Kidney (tissue), 14 donors: ENCODE results near the gene C2CD3. TPM values are rescaled to one million over a fixed set of nuclear protein-coding genes. Genes with fewer than 3 reads are reported as not detected.

Experiments
- DNase-seq, 5 donors: peaks; one replicate each; pipeline ENCODE4 v3.0.0-alpha.2; 2013 to 2020
- FAIRE-seq: peaks from 2 replicates; lab custom pipeline; 2012; peaks lifted over from hg19 to GRCh38; lab: Jason Lieb, UNC
- H3K27ac ChIP-seq, 2 donors: one replicate each; pipeline ENCODE4 v1.7.0; 2013; ENCODE audit warnings: low read depth in 2 of 2, low read length in 2 of 2, inconsistent platforms in 1 of 2
- H3K27me3 ChIP-seq: one replicate; pipeline ENCODE4 v1.7.1; 2013; ENCODE audit warnings: low read length, inconsistent platforms; ENCODE audit not compliant: control insufficient read depth, insufficient read depth
- H3K36me3 ChIP-seq, 3 donors: one replicate each; pipeline versions ENCODE4 v1.7.0 to v1.7.1; 2013; ENCODE audit warnings: low read length in 3 of 3, control low read depth in 1 of 3, inconsistent platforms in 1 of 3; ENCODE audit not compliant: insufficient read depth in 3 of 3, control insufficient read depth in 2 of 3
- H3K4me1 ChIP-seq, 3 donors: one replicate each; pipeline versions ENCODE4 v1.7.0 to v1.7.1; 2013; ENCODE audit warnings: low read length in 3 of 3, inconsistent platforms in 1 of 3, low read depth in 1 of 3; ENCODE audit not compliant: control insufficient read depth in 2 of 3, insufficient read depth in 2 of 3
- H3K4me3 ChIP-seq, 3 donors: one replicate each; pipeline versions ENCODE4 v1.7.0 to v1.8.1; 2013; ENCODE audit warnings: low read length in 3 of 3, control low read depth in 1 of 3, inconsistent platforms in 1 of 3
- H3K9ac ChIP-seq, 3 donors: one replicate each; pipeline versions ENCODE4 v1.7.0 to v1.7.1; 2013; ENCODE audit warnings: low read length in 3 of 3, control low read depth in 1 of 3, inconsistent platforms in 1 of 3
- H3K9me3 ChIP-seq, 3 donors: one replicate each; pipeline versions ENCODE4 v1.7.0 to v1.7.1; 2013; ENCODE audit warnings: low read length in 3 of 3, control low read depth in 1 of 3, inconsistent platforms in 1 of 3; ENCODE audit not compliant: control insufficient read depth in 2 of 3, insufficient read depth in 1 of 3
- CTCF ChIP-seq: IDR thresholded peaks from 3 replicates; pipeline ENCODE4 v1.5.1; 2012; ENCODE audit warnings: mild to moderate bottlenecking, moderate library complexity, borderline replicate concordance; ENCODE audit not compliant: insufficient read depth; ENCODE audit errors: extremely low read depth
- intact Hi-C: fragments of 100-400 bp; cut with DNase I; formaldehyde crosslinking; loops from one replicate; pipeline ENCODE4 v1.11.1; 2022
- polyA plus RNA-seq: library from polyadenylated mRNA; stranded (reverse); fragments of 350-450 nt; fragmentation: Illumina TruSeq; extraction: RNeasy Lipid Tissue Mini Kit (QIAGEN cat#74804); gene quantifications from one replicate; pipeline ENCODE4 v1.2.3, GENCODE V29; 2014; ENCODE audit warnings: low read depth, low replicate concordance; ENCODE audit not compliant: insufficient read depth
- total RNA-seq: library from RNA; stranded (reverse); fragmentation: NEBNext Ultra II Directional; extraction: Animal tissue kit (Norgen Biotek cat#: 25700); gene quantifications from one replicate; pipeline ENCODE4 v1.2.1, GENCODE V29; 2021
- donor health status: control.
- donor health status: control.
- donor health status: control.
- donor health status: control.
- donor health status: control.
- donor health status: DM: yes; HTN: yes; CAD: no.
- donor health status: Normal renal cell carcinoma (clear cell type).

C2CD3 gene
- total and polyA plus RNA-seq, 2 donors from 2014 or later, result 5.6 to 28.7 TPM

- no peak for TF ChIP-seq CTCF
- FAIRE-seq (no peak), DNase-seq (no peak)
- Histone ChIP-seq H3K9me3 (no peaks in the 10 kb centered on the region), H3K27me3 (no peaks in the 10 kb centered on the region), H3K4me3 (no peak overlapping the region), H3K36me3 (peaks cover 0 to 20% (median 6%) of the 10 kb centered on the region in 3 donors), H3K4me1 (no peaks in the 10 kb centered on the region), H3K27ac (no peak overlapping the region), H3K9ac (no peak overlapping the region)
- intact Hi-C loops, result no loop called here
Observed at GRCh38 chr11:74081428-74081827, 89.4 kb downstream of the C2CD3 start.

GRCh38 chr11:74077193-74077592 lies 93.6 kb downstream of the C2CD3 start:
- intact Hi-C loops, result no loop called here

GRCh38 chr11:74072721-74073120 lies 98.1 kb downstream of the C2CD3 start:
- Histone ChIP-seq H3K4me3 (no peak overlapping the region), H3K36me3 (peaks cover 5 to 11% (median 10%) of the 10 kb centered on the region in 3 donors), H3K27ac (no peak overlapping the region), H3K4me1 (peaks cover 0 to 12% (median 5%) of the 10 kb centered on the region in 3 donors), H3K9me3 (no peaks in the 10 kb centered on the region), H3K27me3 (no peaks in the 10 kb centered on the region), H3K9ac (no peak overlapping the region)
- TF ChIP-seq CTCF, result no peak
- no peak for DNase-seq
- FAIRE-seq, result no peak
- intact Hi-C loops, result no loop called here

More at GRCh38 chr11:74077193-74077592, 93.6 kb downstream of the C2CD3 start:
- Histone ChIP-seq H3K4me3 (no peak overlapping the region), H3K4me1 (no peaks in the 10 kb centered on the region), H3K9me3 (no peaks in the 10 kb centered on the region), H3K27me3 (no peaks in the 10 kb centered on the region), H3K9ac (no peak overlapping the region), H3K36me3 (peaks cover 3 to 17% (median 8%) of the 10 kb centered on the region in 3 donors), H3K27ac (no peak overlapping the region)
- DNase-seq (no peak), FAIRE-seq (no peak)
- TF ChIP-seq CTCF, result no peak

GRCh38 chr11:74072286-74072685 lies 98.5 kb downstream of the C2CD3 start:
- Histone ChIP-seq H3K4me3 (no peak overlapping the region), H3K27me3 (no peaks in the 10 kb centered on the region), H3K27ac (no peak overlapping the region), H3K36me3 (peaks cover 5 to 11% (median 10%) of the 10 kb centered on the region in 3 donors), H3K9me3 (no peaks in the 10 kb centered on the region), H3K4me1 (peaks cover 0 to 12% (median 5%) of the 10 kb centered on the region in 3 donors), H3K9ac (no peak overlapping the region)
- DNase-seq (no peak), FAIRE-seq (no peak)
- intact Hi-C loops, result no loop called here
- TF ChIP-seq CTCF, result no peak
